ENCODE results near the gene EGF. TPM values are rescaled to one million over a fixed set of nuclear protein-coding genes. Genes with fewer than 3 reads are reported as not detected.

Gene EGF
- total and polyA plus RNA-seq, 12 donors = 0.07 to 1.6 (median 0.24) TPM; not detected in 4

GRCh38 chr4:109989618-109990017, 76.9 kb downstream of the EGF start:
- H3K4me3 ChIP-seq = no peak overlapping the region
- peaks cover 6% of the 10 kb centered on the region for H3K27me3 ChIP-seq
- no peak overlapping the region for H3K27ac ChIP-seq
- H3K9me3 ChIP-seq (replicated peaks in 1 of 3) = no peaks in the 10 kb centered on the region
- no peak for DNase-seq
- intact Hi-C loops (cut with DNase I) = no loop called here
- TF ChIP-seq CTCF (IDR thresholded peaks at IDR 0.05) = no peak
- TF ChIP-seq POLR2A (IDR thresholded peaks at IDR 0.05) = no peak
- H3K36me3 ChIP-seq (replicated peaks in 1 of 2) = no peaks in the 10 kb centered on the region
- WGBS, 4 donors = 74 to 86% (median 79%) methylated on average over 6 of the region's 6 CpGs
- no peaks in the 10 kb centered on the region for H3K4me1 ChIP-seq (replicated peaks in 1 of 2)

- H3K4me3 ChIP-seq = no peak overlapping the region
- 68 to 73% (median 71%) methylated on average over 5 of the region's 5 CpGs for WGBS, 4 donors
These were observed 77.9 kb downstream of the EGF start for GRCh38 chr4:109990261-109991257.

GRCh38 chr4:109993116-109993515, 80.4 kb downstream of the EGF start:
- no peaks in the 10 kb centered on the region for H3K27me3 ChIP-seq
- H3K9me3 ChIP-seq (replicated peaks in 1 of 3) = no peaks in the 10 kb centered on the region
- H3K27ac ChIP-seq = no peak overlapping the region
- H3K4me3 ChIP-seq = no peak overlapping the region
- no peaks in the 10 kb centered on the region for H3K4me1 ChIP-seq (replicated peaks in 1 of 2)
- TF ChIP-seq POLR2A (IDR thresholded peaks at IDR 0.05) = no peak
- TF ChIP-seq CTCF (IDR thresholded peaks at IDR 0.05) = no peak
- DNase-seq = no peak
- 44 to 52% (median 48%) methylated on average over 4 of the region's 4 CpGs for WGBS, 4 donors
- intact Hi-C loops (cut with DNase I) = no loop called here
- no peaks in the 10 kb centered on the region for H3K36me3 ChIP-seq (replicated peaks in 1 of 2)

More at GRCh38 chr4:109990261-109991257, 77.9 kb downstream of the EGF start:
- H3K27ac ChIP-seq = no peak overlapping the region
- intact Hi-C loops (cut with DNase I) = no loop called here
- DNase-seq = no peak
- H3K9me3 ChIP-seq (replicated peaks in 1 of 3) = no peaks in the 10 kb centered on the region
- TF ChIP-seq POLR2A (IDR thresholded peaks at IDR 0.05) (no peak), CTCF (IDR thresholded peaks at IDR 0.05) (no peak)
- no peaks in the 10 kb centered on the region for H3K4me1 ChIP-seq (replicated peaks in 1 of 2)
- peaks cover 6% of the 10 kb centered on the region for H3K27me3 ChIP-seq
- H3K36me3 ChIP-seq (replicated peaks in 1 of 2) = no peaks in the 10 kb centered on the region

GRCh38 chr4:109994415-109994827, 81.7 kb downstream of the EGF start:
- H3K9me3 ChIP-seq (replicated peaks in 1 of 3) = no peaks in the 10 kb centered on the region
- intact Hi-C loops (cut with DNase I) = no loop called here
- no peak overlapping the region for H3K4me3 ChIP-seq
- no peaks in the 10 kb centered on the region for H3K27me3 ChIP-seq
- WGBS, 4 donors = 44 to 64% (median 53%) methylated on average over 4 of the region's 4 CpGs
- DNase-seq = no peak
- H3K36me3 ChIP-seq (replicated peaks in 1 of 2) = no peaks in the 10 kb centered on the region
- TF ChIP-seq POLR2A (IDR thresholded peaks at IDR 0.05) (no peak), CTCF (IDR thresholded peaks at IDR 0.05) (no peak)
- H3K4me1 ChIP-seq (replicated peaks in 1 of 2) = no peaks in the 10 kb centered on the region
- no peak overlapping the region for H3K27ac ChIP-seq
